Loucy (cell line): ENCODE results near the gene PTOV1.

Source experiments
- CTCF ChIP-seq: fragments of 200-600 bp; sonication (generic); conservative IDR thresholded peaks from 2 replicates; pipeline ENCODE4 v1.5.1; 2014; ENCODE audit warnings: mild to moderate bottlenecking, antibody characterized with exemption, low read length
- EZH2phosphoT487 ChIP-seq: fragments of 200-600 bp; IDR thresholded peaks from 2 replicates; pipeline ENCODE4 v1.6.1; 2018; ENCODE audit warnings: antibody characterized with exemption, mild to moderate bottlenecking, moderate library complexity, borderline replicate concordance

GRCh38 chr19:49829200-49829599 lies 21.8 kb upstream of the PTOV1 start:
- TF ChIP-seq CTCF (no peak), EZH2phosphoT487 (no peak)
